HG03108 (cell line): Measurements from ENCODE around the gene ID3.
"Not testable (repeated sequence)": the region's sequence is repeated elsewhere in the genome, so short reads cannot be mapped to it uniquely, and the experiment has no call there.

Experiments
- ATAC-seq: cut with Tn5 transposase; IDR thresholded peaks from one replicate; pipeline ENCODE4 v1.9.1; 2021; ENCODE audit warnings: moderate library complexity; ENCODE audit not compliant: unreplicated experiment

Gene ID3

GRCh38 chr1:23589585-23589986 is 30.3 kb upstream of the ID3 start:
- no peak for ATAC-seq

GRCh38 chr1:23588749-23589548 is 29.6 kb upstream of the ID3 start:
- ATAC-seq, result no peak

- ATAC-seq, result no peak
Observed at GRCh38 chr1:23585321-23586022, 26.2 kb upstream of the ID3 start.

- ATAC-seq, result not testable (repeated sequence)
Observed at GRCh38 chr1:23583727-23584126, 24.4 kb upstream of the ID3 start.

- no peak for ATAC-seq
Observed at GRCh38 chr1:23582820-23583219, 23.5 kb upstream of the ID3 start.

- ATAC-seq, result no peak
Observed at GRCh38 chr1:23581219-23581618, 21.9 kb upstream of the ID3 start.

GRCh38 chr1:23578997-23579363 is 19.7 kb upstream of the ID3 start:
- no peak for ATAC-seq

GRCh38 chr1:23578311-23578996 is 19.2 kb upstream of the ID3 start:
- no peak for ATAC-seq

- peak; percentile 79 for ATAC-seq
Observed at GRCh38 chr1:23577056-23578004, 18.0 kb upstream of the ID3 start.

- no peak for ATAC-seq
Observed at GRCh38 chr1:23576338-23577055, 17.2 kb upstream of the ID3 start.

GRCh38 chr1:23575226-23575810 is 16.0 kb upstream of the ID3 start:
- no peak for ATAC-seq

- peak; percentile 39 for ATAC-seq
Observed at GRCh38 chr1:23574265-23574754, 15.0 kb upstream of the ID3 start.

- ATAC-seq, result no peak
Observed at GRCh38 chr1:23573574-23574182, 14.4 kb upstream of the ID3 start.

GRCh38 chr1:23571465-23571864 is 12.2 kb upstream of the ID3 start:
- ATAC-seq, result no peak

GRCh38 chr1:23570001-23570691 is 10.8 kb upstream of the ID3 start:
- no peak for ATAC-seq

- ATAC-seq, result no peak
Observed at GRCh38 chr1:23568608-23569383, 9.5 kb upstream of the ID3 start.

- ATAC-seq, result no peak
Observed at GRCh38 chr1:23567996-23568607, 8.8 kb upstream of the ID3 start.
